Type B pancreatic cell (in vitro differentiated cells): ENCODE data around the gene TACR2. TPM values are rescaled to one million over a fixed set of nuclear protein-coding genes. Genes with fewer than 3 reads are reported as not detected.

Source experiments
- DNase-seq: peaks from one replicate; pipeline ENCODE4 v3.0.0; 2021; ENCODE audit warnings: mixed read lengths; ENCODE audit not compliant: unreplicated experiment; ENCODE audit errors: extremely low spot score
- H3K27ac Mint-ChIP-seq: 2 replicates; pipeline ENCODE4 v1.8.0; 2021; ENCODE audit warnings: mild to moderate bottlenecking, mixed read lengths
- H3K27me3 Mint-ChIP-seq: 2 replicates; pipeline ENCODE4 v1.8.0; 2021; ENCODE audit warnings: mixed read lengths
- H3K36me3 Mint-ChIP-seq: 2 replicates; pipeline ENCODE4 v1.8.0; 2021; ENCODE audit warnings: mixed read lengths
- H3K4me1 Mint-ChIP-seq: one replicate; pipeline ENCODE4 v1.8.0; 2021; ENCODE audit warnings: mixed read lengths; ENCODE audit not compliant: unreplicated experiment
- H3K4me3 Mint-ChIP-seq: 2 replicates; pipeline ENCODE4 v1.8.0; 2021; ENCODE audit warnings: mild to moderate bottlenecking, mixed read lengths
- H3K9me3 Mint-ChIP-seq: 2 replicates; pipeline ENCODE4 v1.8.0; 2021; ENCODE audit warnings: mixed read lengths
- CTCF ChIP-seq: fragments of 200-600 bp; sonication (generic); conservative IDR thresholded peaks from 2 replicates; pipeline ENCODE4 v1.5.0; 2021; ENCODE audit warnings: antibody characterized with exemption, mild to moderate bottlenecking
- total RNA-seq: library from RNA; stranded (reverse); gene quantifications from 2 replicates; pipeline ENCODE4 v1.2.1, GENCODE V29; 2021; ENCODE audit warnings: low replicate concordance

Gene TACR2
- total RNA-seq, 1 donor from 2014 or later = not detected

GRCh38 chr10:69458430-69459100, 41.8 kb upstream of the TACR2 start:
- H3K27ac Mint-ChIP-seq = peak overlapping the region; percentile 80
- peaks cover under 1% of the 10 kb centered on the region for H3K27me3 Mint-ChIP-seq
- H3K36me3 Mint-ChIP-seq = no peaks in the 10 kb centered on the region
- DNase-seq = no peak
- H3K4me3 Mint-ChIP-seq = peak overlapping the region; percentile 57
- peaks cover 9% of the 10 kb centered on the region for H3K9me3 Mint-ChIP-seq
- H3K4me1 Mint-ChIP-seq = peaks cover 26% of the 10 kb centered on the region
- no peak for TF ChIP-seq CTCF

- H3K9me3 Mint-ChIP-seq = peaks cover 9% of the 10 kb centered on the region
- TF ChIP-seq CTCF = no peak
- peak overlapping the region; percentile 80 for H3K27ac Mint-ChIP-seq
- peaks cover 28% of the 10 kb centered on the region for H3K4me1 Mint-ChIP-seq
- no peak for DNase-seq
- H3K4me3 Mint-ChIP-seq = peak overlapping the region; percentile 11
- peaks cover 7% of the 10 kb centered on the region for H3K27me3 Mint-ChIP-seq
- no peaks in the 10 kb centered on the region for H3K36me3 Mint-ChIP-seq
Measured at GRCh38 chr10:69457771-69458237, 41.1 kb upstream of the TACR2 start.

- peaks cover 29% of the 10 kb centered on the region for H3K4me1 Mint-ChIP-seq
- no peaks in the 10 kb centered on the region for H3K36me3 Mint-ChIP-seq
- H3K27ac Mint-ChIP-seq = peak overlapping the region; percentile 80
- no peak for TF ChIP-seq CTCF
- peaks cover 14% of the 10 kb centered on the region for H3K27me3 Mint-ChIP-seq
- DNase-seq = no peak
- no peak overlapping the region for H3K4me3 Mint-ChIP-seq
- H3K9me3 Mint-ChIP-seq = peaks cover 9% of the 10 kb centered on the region
Measured at GRCh38 chr10:69456880-69457693, 40.4 kb upstream of the TACR2 start.

- Mint-ChIP-seq H3K4me3 (no peak overlapping the region), H3K9me3 (peaks cover 9% of the 10 kb centered on the region), H3K36me3 (no peaks in the 10 kb centered on the region), H3K27ac (no peak overlapping the region), H3K4me1 (peaks cover 28% of the 10 kb centered on the region), H3K27me3 (peaks cover 17% of the 10 kb centered on the region)
- no peak for DNase-seq
- no peak for TF ChIP-seq CTCF
Measured at GRCh38 chr10:69455006-69455763, 38.5 kb upstream of the TACR2 start.

GRCh38 chr10:69453795-69454194, 37.1 kb upstream of the TACR2 start:
- DNase-seq = no peak
- H3K9me3 Mint-ChIP-seq = peaks cover 2% of the 10 kb centered on the region
- H3K36me3 Mint-ChIP-seq = no peaks in the 10 kb centered on the region
- no peak for TF ChIP-seq CTCF
- peaks cover 24% of the 10 kb centered on the region for H3K4me1 Mint-ChIP-seq
- H3K27ac Mint-ChIP-seq = no peak overlapping the region
- H3K27me3 Mint-ChIP-seq = peaks cover 17% of the 10 kb centered on the region
- peak overlapping the region; percentile 34 for H3K4me3 Mint-ChIP-seq
